LHCN-M2 (cell line): Measurements from ENCODE around the gene CCDC92. TPM values are rescaled to one million over a fixed set of nuclear protein-coding genes. Genes with fewer than 3 reads are reported as not detected.

Experiments
- DNase-seq: peaks from one replicate; pipeline ENCODE4 v3.0.0-alpha.2; 2012; ENCODE audit warnings: low read depth
- total RNA-seq: library from RNA; depleted of rRNA; stranded (reverse); fragments of >200 nt; gene quantifications from 2 replicates; pipeline ENCODE4 v1.2.3, GENCODE V29; 2014

Gene CCDC92
- total RNA-seq, 1 experiment from 2014 or later, result 16.4 TPM

- DNase-seq, result no peak
These were observed 61.9 kb downstream of the CCDC92 start for GRCh38 chr12:123910761-123911193.

DNA sequence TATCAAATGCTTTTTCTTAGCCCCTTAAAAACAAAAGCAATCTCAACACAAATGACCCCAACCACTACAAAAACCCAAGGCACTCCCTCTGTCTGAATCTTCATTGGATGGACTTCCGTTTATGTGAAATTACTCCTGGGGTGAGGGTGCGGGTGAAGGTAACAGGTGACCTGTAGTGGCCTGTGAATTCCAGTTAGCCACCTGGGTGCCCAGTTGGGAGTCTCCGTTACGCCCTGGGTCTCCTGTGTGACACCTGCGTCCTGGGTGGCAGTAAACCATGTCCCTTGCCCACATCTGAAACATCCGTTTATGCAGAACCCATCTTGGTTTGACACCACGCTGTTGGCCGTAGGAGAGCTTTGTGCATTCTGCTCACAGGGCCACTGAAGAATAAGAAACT, 62.6 kb downstream of the CCDC92 start:
- no peak for DNase-seq

- DNase-seq, result peak; percentile 13
These were observed 63.5 kb downstream of the CCDC92 start for GRCh38 chr12:123908884-123909725.

- DNase-seq, result no peak
These were observed 64.7 kb downstream of the CCDC92 start for GRCh38 chr12:123907726-123908476.

- DNase-seq, result no peak
These were observed 65.8 kb downstream of the CCDC92 start for GRCh38 chr12:123906711-123907420.

DNA sequence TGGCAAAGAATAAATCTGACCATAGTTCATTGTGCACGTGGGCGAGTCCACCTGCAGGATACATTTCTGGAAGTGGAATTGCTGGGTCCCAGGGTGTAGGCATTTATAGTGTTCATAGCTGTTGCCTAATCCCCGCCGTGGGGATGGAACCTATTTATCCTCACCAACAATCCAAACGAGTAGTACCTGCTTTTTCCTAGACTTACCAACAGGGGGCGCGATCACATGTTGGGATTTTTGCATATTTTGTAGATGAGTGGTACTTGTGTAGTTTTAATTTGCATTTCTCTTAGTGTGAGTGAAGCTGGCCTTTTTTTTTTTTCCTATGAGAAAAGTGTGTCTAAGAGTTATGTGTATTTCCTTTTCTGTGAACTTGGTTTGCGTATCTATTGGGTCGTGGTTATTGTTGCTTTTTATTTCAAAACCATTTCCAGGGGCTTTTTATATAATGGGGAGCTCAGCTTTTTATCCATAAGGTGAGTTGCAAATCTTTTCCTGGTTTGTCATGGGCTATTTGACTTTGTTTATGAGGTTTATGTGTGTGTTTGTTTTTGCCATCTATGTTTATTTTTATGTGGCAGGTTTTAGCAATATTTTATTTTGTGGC, 67.2 kb downstream of the CCDC92 start:
- peak; percentile 78 for DNase-seq

DNA sequence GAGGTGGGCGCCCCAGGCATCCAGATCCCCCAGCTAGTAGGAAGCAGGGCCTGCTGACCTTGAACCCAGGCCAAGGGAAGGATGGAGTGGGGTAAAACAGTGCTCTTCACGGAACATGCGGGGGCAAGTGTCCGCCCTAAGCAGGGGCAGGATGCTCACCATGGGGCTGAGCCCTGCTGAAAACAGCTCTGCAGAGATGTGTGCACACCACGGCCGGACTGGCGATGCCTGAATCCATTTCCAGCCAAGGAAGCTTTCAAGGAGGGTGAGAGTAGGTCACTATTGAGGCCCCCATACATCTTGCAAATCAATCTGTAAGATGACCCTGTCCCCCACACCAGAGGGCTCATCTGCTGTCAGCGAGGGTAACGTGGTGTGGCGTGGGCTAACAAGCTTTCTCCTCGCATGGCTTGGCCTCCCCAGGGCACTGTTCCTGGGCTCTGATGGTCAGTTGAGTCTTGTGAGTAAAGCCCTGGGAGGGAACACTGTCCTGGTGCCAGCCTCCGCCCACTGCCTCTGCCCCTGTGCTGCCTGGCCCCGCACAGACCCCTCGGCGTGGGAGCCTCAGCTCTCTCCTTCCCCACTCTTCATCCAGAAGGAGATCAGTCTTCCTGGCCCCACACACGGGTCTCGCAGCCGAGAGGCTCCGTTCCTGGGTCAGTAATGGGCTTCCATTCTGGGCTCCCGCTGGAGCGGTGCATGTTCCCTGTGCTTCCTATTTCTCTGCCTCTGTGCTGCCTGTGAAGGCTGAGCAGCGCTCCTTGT, 69.1 kb downstream of the CCDC92 start:
- DNase-seq, result no peak

- DNase-seq, result no peak
These were observed 69.8 kb downstream of the CCDC92 start for GRCh38 chr12:123902821-123903220.

DNA sequence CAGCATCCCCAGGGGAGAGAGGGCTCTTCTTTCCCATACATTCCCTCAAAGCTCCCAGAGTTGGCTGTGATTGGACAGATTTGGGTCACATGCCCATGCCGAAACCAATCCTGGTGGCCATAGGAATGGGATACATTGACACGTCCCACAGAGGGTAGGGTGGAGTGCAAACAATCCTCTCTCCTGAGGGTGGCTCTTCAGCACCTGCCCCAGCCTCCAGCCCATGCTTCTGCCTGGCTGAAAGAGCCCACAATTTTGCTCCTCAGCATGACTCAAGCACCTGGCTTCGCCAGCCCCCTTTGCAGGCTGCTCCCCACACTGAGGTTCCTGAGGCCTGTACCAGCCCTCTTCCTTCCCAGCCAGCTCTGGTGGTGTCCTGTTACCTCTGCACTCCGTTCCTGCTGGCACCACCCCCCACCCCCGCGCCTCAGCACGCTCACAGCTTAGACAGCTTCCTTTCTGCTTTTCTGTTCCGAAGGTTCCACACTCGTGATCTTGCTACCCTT, 71.7 kb downstream of the CCDC92 start:
- DNase-seq, result no peak

DNA sequence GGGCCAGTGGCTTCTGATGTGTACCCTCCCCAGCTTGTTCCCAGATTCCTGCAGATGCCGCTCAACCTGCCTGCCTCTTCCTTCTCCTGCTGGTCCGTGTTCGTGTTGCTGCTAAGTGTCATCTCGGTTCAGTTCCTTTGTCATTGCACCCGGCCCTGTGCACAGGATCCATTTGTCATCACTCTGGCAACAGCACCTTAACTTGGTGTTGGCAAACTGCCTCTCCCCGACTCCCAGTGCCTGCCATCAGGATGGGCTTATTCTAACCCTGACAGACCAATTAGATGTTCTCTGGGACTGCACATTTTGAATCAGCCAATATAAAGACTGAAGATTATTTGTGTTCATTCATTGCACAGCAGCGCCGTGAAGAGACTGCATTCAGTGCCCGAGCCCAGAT, 73.3 kb downstream of the CCDC92 start:
- DNase-seq, result no peak

DNA sequence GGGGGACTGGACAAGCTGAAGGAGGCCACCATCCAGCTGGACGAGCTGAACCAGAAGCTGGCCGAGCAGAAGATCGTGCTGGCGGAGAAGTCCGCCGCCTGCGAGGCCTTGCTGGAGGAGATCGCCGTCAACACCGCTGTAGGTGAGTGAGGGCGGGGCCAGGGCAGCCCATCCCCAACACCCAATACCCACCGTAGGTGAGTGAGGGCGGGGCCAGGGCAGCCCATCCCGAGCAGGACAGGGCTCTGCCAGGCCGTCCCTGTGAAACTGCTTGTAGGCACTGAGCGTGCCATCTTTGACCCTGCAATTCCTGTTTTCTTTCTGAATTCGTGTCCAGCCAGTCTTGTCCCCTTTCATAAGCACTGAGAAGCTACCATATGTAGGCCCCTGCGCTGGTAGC, 74.0 kb downstream of the CCDC92 start:
- DNase-seq, result no peak

GRCh38 chr12:123897221-123897620, 75.4 kb downstream of the CCDC92 start:
- peak; percentile 80 for DNase-seq

- peak; percentile 22 for DNase-seq
These were observed 75.9 kb downstream of the CCDC92 start for GRCh38 chr12:123896767-123897166.

DNA sequence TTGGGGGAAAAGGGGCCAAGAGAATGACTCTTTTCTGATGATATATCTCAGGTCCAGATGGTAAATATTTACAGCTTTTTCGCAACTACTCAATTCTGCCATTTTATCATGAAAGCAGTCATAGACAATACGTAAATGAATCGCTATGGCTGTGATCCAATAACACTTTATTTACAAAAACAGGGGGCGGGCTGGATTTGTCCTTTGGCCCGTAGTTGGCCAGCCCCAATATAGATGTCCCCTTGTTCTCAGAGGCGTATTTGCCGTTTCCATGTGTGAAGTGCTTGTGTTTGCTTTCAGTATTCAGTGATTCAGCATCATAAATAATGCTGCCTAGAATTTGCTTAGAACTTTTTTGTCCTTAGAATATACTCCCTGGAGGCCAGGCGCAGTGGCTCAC, 77.2 kb downstream of the CCDC92 start:
- DNase-seq, result no peak

DNA sequence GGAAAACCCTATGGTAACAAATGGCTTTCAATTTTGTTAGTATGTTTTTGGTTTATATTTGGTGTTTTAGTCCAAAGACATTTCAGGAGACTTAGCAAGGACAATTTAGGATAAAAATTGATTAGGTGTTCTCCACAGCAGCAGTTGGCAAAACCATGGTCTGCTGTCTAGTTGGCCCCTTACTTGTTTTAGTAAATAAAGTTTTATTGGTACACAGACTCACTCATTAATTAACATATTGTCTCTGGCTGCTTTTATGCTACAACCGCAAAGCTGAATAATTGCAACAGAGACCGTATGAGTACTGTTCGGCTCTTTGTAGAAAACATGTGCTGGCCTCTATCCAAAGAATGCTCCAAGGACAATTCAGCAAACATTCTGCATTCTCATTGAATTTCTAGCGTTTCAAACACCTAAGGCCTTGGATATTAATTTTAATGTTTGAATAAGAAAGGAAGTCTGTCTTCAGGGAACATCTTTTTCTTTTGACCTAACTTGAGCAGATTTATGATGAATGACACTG, 77.7 kb downstream of the CCDC92 start:
- DNase-seq, result no peak

DNA sequence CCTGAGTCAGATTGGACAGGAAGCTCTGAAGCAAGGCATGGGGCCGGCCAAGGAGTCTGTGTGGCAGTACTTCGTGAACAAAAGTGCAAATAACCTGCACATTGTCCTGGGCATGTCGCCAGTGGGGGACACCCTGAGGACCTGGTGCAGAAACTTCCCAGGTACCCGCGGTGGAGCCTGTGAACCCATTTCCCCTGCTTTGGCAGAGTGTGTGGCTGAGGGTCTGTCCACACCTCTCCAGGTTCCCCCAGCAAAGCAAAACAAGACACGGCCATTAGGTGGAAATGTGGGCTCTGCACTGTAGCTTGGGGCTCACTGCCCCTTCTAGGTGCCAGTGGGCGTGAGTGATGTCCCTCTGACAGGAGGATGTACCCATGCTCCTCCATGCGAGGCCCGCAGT, 79.4 kb downstream of the CCDC92 start:
- DNase-seq, result no peak

DNA sequence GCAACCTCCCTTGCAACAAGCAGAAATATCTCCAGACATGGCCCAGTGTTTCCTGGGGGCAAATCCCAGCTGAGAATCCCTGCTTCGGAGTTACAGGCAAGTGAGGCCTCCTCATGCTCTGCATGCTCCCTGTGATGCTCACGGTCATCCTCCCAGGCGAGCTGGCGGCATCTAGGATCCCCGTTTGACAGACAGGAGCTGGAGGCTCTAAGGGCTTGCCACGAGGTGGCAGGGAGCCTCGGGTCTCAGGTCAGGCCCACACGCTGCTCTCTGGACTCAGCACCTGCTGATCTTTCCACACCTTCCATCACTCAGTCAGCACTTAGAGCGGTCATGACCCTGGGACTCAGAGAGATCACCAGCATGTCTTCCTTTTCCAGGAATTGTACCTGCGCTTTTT, 79.8 kb downstream of the CCDC92 start:
- no peak for DNase-seq

GRCh38 chr12:123892180-123892559, 80.5 kb downstream of the CCDC92 start:
- DNase-seq, result no peak

DNA sequence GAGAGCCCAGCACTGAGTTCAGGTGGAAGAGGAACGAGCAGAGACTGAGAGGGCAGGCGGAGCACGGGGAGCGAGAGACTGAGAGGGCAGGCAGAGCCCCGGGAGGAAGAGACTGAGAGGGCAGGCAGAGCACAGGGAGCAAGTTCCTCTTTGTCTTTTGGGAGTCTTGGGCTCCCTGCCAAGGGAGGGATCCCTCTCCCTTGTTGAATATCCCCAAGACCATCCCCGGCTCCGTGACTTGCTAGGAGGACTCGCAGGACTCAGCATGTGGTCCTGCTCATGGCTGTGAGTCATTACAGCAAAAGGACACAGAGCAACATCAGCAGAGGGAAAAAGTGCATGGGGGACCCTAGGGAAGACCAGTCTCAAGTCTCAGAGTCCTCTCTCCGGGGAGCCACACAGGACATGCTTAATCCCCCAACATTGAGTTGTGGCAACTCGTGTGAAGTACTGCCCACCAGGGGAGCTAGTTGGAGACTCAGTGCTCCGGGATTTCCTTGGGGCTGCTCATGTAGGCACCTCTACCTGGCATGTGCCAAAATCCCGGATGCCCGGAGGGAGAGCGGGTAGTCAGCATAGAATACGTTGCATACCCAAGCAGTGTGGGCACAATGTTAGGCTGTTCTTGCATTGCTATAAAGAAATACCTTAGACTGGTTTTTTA, 81.0 kb downstream of the CCDC92 start:
- peak; percentile 18 for DNase-seq

GRCh38 chr12:123891011-123891410, 81.6 kb downstream of the CCDC92 start:
- DNase-seq, result no peak
